ENCODE measurements around the gene FAM217B.

The FAM217B gene, protein sequence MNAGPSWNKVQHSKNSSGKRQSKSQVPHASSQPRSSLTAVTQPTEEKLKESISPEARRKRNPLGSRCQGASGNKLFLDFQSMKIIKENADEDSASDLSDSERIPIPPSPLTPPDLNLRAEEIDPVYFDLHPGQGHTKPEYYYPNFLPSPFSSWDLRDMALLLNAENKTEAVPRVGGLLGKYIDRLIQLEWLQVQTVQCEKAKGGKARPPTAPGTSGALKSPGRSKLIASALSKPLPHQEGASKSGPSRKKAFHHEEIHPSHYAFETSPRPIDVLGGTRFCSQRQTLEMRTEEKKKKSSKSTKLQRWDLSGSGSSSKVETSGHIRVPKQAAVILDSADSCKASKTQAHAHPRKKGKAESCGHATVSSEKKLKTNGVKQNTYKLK

DNA sequence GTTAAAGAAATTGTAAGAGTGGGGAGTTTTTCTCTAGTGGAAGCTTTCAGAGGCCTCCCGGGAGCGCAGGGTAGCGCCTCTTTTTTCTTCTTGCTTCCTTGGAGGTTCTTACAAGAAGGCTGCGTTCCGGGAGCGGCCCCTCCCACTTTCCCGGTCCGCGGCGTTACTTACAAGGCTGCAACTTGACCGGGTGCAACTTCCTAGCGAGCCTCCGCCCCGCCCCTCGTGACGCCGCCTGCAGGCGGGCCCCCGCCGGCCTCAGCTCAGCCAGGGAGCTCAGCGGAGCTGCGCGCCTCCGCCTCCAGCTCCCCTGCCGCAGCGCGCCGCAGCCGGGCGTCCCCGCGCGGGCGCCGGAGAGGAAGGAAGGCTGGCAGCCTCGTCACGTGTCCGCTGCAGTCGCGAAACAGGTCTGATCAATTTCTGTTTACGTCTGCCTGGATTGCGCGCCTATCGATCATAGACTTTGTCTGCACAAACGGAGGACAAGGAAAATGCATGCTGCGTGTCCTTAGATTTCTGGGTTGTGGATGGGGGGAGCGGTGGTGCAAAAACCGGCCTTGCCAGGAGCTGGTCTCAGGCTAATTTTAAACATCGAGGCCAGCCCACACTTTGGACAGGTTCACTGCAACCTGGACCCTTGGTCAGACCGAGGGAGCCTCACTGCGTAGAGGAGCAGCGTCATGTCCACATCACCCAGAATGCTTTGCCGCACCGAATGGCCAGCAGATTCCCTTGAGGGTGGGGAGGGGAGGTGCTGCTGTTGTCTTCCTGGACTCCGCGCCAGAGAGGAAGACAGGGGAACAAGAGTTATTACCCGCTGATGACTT is at the start of gene FAM217B, which contains the start of gene PPP1R3D:
TSS of gene FAM217B (plus strand) at position 261 of the 827 bp plus-strand sequence. CDS start 3,555 bp downstream, outside the sequence.
TSS of gene PPP1R3D (minus strand) at position 177 of the 827 bp plus-strand sequence. CDS start 374 bp downstream, outside the sequence.
- in situ Hi-C loops (cut with HindIII; ENCODE audit: low sequenced_read_pairs), result no loop called here

DNA sequence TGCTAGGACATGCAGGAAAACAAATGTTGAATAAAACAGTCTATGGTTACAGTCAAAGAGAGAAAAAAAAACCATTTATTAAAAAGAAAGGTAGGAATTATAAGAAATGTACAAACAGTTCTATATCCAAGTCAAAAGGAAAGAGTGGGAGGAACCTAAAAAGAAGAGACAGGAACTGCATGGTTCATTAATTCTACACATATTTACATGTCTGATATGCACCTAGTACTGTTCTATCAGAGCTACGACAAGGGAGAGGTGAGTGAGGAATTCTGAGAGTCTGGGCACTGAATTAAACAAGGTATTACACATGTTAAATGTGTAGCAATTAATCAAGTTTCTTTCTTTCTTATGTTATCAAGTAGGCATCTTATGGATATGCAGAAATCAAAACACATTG is 48.6 kb upstream of the FAM217B start:
- in situ Hi-C loops (cut with HindIII; ENCODE audit: low sequenced_read_pairs), result no loop called here

DNA sequence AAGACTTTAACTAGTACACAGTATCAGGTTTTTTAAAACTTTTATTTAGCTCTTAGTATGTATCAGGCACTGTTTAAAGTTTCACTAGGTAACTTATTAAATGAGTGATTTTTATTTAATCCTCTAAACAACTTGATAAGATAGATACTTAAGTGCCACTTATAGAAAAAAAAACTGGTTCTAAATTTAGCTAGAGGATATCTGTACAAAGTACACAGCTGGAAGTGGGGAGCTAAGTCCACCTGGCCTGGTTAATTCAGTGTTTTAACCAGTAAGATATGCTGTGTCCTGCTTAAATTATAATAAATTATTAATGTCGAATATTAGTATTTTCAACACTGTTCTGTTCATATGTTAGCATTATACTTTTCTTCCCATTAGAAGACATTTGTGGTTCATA is 44.3 kb upstream of the FAM217B start:
- in situ Hi-C loops (cut with HindIII; ENCODE audit: low sequenced_read_pairs), result no loop called here

DNA sequence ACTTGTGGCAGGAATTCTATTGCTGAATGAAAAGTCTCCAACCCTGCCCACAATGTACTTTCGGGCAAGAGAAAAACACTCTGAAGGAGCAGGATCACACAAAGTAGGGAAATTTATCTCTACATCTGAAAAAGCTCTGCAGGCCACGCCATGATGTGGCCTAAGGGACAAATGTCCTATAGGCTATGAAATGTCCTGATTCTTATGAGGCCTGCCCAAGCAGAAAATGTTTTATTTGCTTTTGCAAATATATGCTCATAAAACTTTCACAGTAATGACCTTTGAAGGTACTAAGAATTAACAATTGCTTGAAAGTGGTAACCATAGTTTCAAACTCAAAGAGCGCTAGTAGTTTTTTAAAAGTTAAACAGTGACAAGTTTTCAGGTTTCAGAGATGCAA is 37.7 kb upstream of the FAM217B start:
- in situ Hi-C loops (cut with HindIII; ENCODE audit: low sequenced_read_pairs), result no loop called here

DNA sequence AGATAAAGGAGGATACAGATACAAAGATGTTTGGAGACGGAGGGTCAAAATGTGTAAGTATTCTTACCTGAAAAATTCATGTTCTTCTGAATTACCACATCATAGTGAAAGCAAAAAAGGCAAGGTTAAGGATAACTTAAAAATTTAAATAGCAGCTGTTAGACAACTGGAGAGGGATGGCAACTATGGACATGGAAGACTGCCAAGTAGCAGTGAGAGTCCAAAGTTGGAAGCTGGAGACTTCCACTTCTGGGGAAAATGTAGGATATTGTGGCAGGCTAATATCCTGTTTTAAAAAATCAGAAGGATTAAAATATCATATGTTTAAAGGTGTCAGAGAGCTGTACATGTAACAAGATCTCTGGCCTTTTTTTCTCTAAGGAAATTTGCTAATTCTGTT is 36.6 kb upstream of the FAM217B start:
- in situ Hi-C loops (cut with HindIII; ENCODE audit: low sequenced_read_pairs), result no loop called here

DNA sequence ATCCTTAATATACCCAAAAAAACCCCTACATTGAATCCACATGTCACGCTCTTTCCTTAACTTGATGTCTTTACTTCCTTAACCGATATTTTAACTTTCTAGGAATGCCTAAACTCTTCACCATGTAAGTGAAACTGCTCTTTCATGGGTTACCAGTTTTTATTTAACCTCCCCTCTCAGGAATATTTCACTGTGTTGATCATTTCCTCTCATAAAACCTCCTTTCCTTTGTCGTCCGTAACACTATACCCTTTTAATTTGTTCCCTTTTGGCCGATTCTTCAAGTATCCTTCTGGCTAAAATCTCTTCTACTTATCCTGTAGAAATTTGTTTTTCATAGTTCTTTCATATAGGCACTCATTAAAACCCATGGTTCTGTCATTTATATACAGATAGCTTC is 31.3 kb upstream of the FAM217B start:
- in situ Hi-C loops (cut with HindIII; ENCODE audit: low sequenced_read_pairs), result no loop called here

DNA sequence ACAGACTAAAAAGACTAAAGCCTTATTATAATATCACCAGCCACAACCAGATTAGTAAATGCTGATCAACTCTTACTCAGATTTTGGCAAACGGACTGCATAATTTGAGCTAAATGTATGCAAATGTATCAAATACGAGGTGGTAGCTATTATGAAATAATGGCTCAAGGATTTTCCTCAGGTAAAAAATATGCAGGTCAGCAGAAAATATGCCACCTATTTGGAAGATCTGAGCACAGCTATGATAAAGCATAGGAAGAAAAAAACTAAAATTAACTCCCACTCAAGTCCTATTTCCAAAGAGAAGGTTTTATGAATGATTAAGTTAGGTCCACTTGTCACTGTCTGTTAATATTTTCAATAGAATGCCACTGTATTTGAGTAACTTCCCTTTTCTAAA is 29.1 kb upstream of the FAM217B start:
- in situ Hi-C loops (cut with HindIII; ENCODE audit: low sequenced_read_pairs), result no loop called here

DNA sequence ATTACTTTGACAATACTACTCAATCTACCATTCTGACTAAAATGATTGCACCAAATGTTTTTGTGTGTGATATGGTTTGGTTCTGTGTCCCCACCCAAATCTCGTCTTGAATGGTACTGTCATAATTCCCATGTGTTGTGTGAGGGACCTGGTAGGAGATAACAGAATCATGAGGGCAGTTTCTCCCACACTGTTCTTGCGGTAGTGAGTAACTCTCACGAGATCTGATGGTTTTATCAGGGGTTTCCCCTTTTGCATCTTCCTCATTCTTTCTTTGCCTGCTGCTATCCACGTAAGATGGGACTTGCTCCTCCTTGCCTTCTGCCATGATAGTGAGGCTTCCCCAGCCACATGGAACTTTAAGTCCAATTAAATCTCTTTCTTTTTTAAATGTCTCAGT is 27.6 kb upstream of the FAM217B start:
- in situ Hi-C loops (cut with HindIII; ENCODE audit: low sequenced_read_pairs), result no loop called here

DNA sequence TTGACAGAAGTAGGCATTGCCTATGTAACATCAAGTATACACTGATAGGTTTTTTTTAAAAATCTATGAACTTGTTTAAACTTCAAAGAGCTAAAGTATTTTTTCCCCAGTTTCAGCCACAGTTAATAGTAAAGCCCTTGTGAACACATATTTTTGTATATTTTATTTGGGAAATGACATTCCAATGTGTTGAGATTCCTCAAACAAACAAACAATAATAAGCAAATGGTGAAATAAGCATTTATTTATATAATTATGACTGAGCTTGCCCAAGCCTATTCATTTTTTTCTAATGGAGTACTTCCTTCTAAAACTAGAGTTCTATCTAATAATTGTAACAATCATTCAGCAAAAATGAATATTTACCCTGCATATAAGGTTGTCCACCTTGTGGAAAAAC is 19.2 kb upstream of the FAM217B start:
- in situ Hi-C loops (cut with HindIII; ENCODE audit: low sequenced_read_pairs), result no loop called here

DNA sequence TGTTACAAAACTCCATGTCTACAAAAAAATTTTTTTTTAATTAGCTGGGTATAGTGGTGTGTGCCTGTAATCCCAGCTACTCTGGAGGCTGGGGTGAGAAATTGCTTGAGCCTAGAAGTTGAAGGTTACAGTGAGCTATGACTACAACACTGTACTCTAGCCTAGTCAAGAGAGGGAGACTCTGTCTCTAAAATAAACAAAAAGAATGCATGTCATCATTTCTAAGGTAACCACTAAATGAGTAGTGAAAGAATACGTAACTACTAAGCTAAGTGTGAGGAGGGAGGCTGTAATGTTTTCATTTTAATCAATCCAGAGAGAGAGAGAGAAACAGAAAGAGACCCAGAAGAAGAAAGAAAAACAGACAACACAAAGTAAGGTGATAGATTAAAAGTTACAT is 16.7 kb upstream of the FAM217B start:
- in situ Hi-C loops (cut with HindIII; ENCODE audit: low sequenced_read_pairs), result no loop called here

DNA sequence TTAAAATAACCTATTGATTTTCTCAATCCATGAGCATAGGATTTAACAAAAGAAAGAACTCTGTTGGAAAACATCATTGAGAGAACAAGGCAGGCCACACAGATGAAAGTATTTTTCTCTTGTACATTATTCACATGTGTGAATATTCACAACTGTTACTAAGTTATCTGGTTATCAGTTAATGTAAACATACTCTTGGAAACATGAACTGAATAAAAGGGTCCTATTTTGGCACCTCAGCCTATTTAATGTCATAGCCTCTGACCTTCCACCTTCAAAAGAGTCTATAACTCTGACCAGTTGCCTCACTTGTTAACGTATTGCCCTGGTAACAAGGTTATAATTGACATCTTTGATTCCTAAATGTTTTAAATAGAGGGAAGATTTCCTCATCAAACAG is 14.8 kb upstream of the FAM217B start:
- in situ Hi-C loops (cut with HindIII; ENCODE audit: low sequenced_read_pairs), result no loop called here

DNA sequence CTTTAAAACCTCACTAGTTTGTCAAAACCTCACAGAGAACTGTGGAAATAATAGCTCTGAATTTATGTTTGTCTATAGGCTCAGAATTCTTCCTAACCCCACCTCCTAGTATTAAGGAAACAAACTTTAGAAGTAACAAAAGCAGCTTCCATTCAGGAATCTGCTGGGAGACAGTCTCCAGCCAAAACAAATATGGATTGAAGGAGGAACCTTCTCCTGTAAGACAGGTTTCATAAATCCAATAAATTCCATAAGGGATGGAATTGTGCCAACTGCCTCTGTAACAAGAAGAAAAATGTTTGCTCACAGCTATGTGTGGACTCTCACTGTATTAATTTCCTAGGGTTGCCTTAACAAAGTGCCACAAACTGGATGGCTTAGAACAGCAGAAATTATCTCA is 14.3 kb upstream of the FAM217B start:
- in situ Hi-C loops (cut with HindIII; ENCODE audit: low sequenced_read_pairs), result no loop called here

DNA sequence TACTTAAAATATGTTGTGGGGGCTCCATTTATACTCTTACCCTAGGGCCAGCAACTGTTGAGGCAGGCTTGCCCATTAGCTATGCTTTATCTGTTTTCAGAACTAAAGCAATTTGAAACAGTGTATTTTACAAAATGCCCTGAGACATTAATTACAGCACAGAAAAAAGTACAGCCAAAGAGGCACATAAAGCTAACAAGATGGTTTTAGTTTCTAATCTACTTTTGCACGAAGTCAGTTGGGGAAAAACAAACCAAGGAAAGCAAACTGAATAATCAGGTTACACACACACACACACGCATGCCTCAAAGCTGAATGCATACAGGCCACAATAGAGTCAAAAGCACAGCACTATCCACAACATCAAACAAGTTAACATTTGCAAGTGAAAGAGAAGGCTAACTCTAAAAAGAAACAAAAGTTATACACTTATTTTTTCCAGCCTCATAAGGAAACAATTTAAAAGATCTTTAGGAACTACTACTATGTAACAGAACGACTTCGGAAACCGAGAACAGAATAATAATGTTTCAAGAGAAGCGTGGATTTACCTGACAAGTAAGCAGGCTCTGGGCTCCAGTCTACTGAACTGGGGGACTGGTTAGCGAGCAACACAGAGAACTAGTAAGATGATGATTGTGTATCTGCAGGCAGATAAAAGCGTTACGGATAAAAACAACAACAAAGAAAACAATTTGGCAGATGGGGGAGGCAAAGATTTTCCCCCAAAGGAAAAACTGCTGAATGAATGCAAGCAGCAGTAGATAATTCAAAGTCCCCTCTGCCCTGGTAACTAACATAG is 8.5 kb upstream of the FAM217B start:
- in situ Hi-C loops (cut with HindIII; ENCODE audit: low sequenced_read_pairs), result no loop called here

DNA sequence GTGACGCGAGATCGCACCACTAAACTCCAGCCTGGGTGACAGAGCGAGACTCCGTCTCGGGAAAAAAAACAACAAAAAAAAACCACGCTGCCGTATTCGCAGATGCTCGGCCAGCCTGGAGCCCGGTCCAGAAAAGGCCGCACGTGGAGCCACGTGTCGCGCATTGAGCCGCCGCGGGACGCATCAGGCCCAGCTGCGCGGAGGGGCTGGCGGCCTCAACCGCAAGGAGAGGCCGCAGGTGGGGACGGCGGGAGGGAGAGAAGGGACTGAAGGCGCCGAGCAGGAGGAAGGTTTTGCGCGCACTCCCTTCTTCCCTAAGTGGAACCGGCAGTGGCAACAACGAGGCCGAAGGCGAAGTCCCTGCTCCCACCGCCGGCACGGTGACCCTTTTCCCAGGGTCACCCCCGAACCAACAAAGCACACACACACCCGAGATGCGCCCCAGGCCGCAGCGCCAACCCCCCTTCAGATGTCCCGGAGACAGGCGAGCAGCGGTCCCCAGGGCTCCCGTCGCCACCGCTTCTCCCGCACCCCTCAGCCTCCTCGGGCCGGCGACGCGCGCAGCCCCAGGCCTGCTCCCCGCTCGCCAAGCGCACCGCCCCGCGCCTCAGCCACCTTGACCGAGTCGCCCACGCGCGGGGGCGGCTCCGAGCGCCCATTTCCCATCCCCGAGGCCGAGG is 7.4 kb upstream of the FAM217B start:
- in situ Hi-C loops (cut with HindIII; ENCODE audit: low sequenced_read_pairs), result no loop called here

DNA sequence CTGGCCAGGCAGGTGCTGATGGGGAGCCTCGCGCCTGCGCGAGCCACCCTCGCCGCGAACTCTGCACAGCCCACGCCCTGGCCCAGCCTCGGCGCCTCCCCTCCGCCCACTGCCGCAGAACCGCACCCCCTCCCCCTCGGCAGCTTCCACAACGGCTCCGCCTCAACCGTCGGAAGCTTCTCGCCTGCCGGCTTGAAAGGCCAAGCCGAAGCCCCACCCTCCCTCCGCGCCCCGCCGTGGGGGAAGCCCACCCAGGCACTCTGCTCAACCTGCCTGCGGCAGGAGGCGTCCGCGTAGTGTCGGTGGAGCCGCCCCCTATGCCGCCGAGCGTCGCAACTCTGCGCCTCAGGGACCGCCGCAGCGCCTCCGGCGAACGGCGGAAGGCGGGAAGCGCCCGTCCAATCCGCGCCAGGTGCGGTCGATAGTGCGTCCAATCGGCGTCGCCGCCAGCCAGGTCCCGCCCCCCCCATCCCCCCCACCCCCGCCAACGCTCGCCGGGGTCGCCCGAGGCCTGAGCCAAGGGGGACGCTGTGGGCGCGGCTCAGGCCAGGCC is 6.8 kb upstream of the FAM217B start, which contains the start of gene SYCP2:
TSS of gene SYCP2 (minus strand) at position 342 of the 553 bp plus-strand sequence. CDS start 11,224 bp downstream, outside the sequence.
- in situ Hi-C loops (cut with HindIII; ENCODE audit: low sequenced_read_pairs), result no loop called here

DNA sequence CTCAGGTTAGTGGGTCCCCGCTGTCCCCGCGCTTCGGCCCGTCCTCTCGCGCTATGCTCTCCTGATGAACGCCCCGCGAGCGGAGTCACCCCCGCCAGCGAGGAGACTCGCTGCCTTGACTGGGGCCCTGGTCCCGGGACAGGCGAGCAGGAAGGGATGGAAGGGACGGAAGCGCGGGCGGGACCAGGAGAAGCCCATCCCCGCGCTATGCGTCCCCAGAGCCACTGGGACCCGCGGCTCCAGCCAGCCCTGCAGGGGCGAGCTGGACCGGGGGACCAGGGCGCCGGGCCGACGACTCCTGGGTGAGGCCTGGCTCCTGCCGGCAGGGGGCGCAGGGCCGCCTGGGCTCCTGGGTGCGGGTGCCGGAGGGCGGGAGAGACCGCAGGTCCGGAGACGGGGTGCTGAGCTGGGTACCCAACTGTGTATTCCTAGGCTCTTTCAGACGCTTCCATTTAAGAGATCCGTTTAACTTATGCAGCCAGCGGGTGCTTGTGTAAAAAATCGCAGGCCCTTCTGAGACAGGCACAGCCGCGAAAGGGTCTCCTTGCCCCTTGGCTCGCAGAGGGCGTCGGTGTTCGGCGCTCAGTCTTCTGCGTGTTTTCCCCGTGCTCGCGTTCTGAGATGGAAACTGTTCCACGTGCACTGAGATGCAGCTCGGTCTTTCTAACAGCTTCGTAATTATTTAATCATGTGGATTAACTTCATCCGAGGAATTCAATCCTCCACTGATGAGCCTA is 6.2 kb upstream of the FAM217B start:
- in situ Hi-C loops (cut with HindIII; ENCODE audit: low sequenced_read_pairs), result no loop called here

DNA sequence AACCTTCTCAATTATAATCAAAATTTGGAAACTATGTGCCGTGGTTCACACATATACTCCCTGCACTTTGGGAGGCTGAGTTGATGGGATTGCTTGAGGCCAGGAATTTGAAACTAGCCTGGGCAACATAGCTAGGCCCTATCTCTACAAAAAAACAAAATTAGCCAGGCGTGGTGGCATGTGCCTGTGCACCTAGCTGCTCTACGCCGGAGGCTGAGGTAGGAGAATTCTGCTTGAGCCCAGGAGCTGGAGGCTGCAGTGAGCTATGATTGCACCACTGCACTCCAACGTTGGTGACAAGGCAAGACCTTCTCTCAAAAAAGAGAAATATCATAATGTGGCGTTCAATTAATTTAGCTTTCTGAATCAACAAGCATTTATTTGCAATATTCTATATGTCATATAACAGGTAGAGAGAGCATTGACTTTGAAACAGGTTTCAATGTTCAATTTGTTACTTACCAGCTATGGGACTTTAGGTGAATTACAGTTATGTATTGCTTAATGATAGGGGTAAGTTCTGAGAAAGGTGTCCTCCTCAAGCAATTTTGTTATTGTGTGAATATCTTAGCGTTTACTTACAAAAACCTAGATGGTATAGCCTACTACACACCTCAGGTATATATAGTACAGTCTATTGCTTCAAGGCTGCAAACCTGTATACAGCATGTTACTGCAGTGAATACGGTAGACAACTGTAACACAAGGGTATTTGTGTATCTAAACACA is 4.6 kb upstream of the FAM217B start:
- in situ Hi-C loops (cut with HindIII; ENCODE audit: low sequenced_read_pairs), result no loop called here

DNA sequence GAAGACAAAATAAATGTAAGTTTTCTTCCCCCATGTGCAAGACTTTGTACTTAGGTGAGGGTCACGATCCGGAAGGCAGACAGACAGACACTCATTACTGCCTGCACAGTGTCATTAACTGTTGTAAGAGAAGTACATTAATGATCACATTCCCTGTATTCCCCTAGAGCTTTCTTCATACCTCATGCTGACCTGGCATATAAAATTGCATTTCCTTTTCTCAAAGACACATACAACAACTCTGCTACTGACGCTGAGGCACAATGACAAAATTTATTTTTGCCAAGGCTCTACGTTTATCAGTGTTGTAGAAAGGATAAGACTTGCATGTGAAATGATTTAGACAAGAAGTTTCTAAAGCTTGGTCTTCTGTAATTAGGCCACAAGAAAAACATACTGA is 3.8 kb upstream of the FAM217B start:
- in situ Hi-C loops (cut with HindIII; ENCODE audit: low sequenced_read_pairs), result no loop called here

DNA sequence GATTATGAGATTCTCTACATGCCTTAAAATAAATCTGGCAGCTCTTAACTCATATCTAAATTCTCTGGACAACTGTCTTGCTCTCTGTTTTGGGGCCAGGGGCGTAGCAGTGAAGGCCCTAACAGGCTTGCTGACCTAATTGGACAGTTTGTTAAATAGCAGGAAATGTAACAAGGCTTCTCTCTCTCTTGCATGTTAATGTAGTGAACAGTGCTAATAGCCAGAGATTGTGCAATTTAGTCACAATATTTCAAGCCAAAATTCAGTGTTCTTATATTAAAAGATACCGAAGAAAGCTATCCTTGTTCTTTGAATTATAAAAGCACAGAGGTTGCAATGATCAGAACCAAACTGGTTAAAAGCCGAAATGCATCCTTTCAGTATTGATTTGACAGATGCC is 3.0 kb upstream of the FAM217B start:
- in situ Hi-C loops (cut with HindIII; ENCODE audit: low sequenced_read_pairs), result no loop called here
